LNCaP clone FGC (cell line): ENCODE measurements around the gene SKIC8.
"Not testable (repeated sequence)": the region's sequence is repeated elsewhere in the genome, so short reads cannot be mapped to it uniquely, and the experiment has no call there.

Experiments used
- DNase-seq: peaks from one replicate; pipeline ENCODE4 v3.0.0-alpha.2; 2011; ENCODE audit warnings: low read depth
- H3K4me3 ChIP-seq: 2 replicates; pipeline ENCODE4 v1.5.1; 2011; ENCODE audit warnings: mild to moderate bottlenecking, low read depth, low read length, control low read depth
- CTCF ChIP-seq: IDR thresholded peaks from 2 replicates; pipeline ENCODE4 v1.5.1; 2012; ENCODE audit warnings: mild to moderate bottlenecking; ENCODE audit not compliant: control insufficient read depth, insufficient read depth; ENCODE audit errors: extremely low read depth

Gene SKIC8

GRCh38 chr15:78259232-78259631 is 40.2 kb downstream of the SKIC8 start:
- H3K4me3 ChIP-seq: no peak overlapping the region
- no peak for DNase-seq
- TF ChIP-seq CTCF: no peak

DNA sequence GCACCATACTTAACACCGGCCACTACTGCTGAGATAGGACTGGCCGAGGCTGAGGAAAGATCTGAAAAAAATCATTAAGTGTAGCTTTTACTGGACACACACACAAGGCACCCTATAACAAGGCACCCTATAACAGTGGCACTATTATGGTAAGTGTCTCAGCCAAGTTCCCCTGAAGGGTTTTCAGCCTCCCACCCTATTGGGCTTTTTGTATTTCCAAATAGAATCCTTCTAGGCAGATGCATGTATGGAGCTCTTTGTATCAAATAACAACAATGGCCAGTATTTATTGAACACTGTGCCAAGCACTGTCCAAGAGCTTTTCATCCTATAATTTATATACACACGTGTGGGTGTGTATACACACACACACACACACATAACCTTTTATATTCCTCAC is 41.7 kb downstream of the SKIC8 start:
- H3K4me3 ChIP-seq: no peak overlapping the region
- TF ChIP-seq CTCF: no peak
- no peak for DNase-seq

- no peak for DNase-seq
- H3K4me3 ChIP-seq: no peak overlapping the region
- no peak for TF ChIP-seq CTCF
Observed at GRCh38 chr15:78256044-78256437, 43.4 kb downstream of the SKIC8 start.

DNA sequence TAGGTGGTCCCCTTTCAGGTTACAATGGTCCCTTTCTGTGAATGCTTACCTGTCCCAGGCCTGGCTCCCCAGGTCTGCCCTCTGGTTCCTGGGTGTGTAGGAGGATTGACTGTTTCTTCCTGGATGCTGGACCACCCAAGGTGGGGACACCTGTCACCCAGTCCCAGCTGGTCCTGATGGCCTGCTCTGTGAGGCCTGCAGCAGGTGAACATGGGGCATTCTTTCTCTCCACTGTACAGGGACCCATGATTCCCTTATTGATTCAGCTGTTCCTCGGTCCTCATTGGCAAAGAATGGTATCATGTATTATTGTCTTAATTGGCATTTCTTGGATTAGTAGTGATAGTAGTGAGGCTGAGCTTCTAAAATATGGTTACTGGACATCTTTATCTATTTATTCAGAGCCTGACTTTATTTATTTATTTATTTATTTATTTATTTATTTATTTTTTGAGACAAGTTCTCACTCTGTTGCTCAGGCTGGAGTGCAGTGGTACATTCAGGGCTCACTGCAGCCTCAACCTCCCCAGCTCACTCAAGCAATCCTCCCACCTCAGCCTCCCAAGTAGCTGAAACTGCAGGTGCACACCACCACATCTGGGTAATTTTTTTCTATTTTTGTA is 43.9 kb downstream of the SKIC8 start:
- DNase-seq: no peak
- TF ChIP-seq CTCF: no peak
- H3K4me3 ChIP-seq: no peak overlapping the region

DNA sequence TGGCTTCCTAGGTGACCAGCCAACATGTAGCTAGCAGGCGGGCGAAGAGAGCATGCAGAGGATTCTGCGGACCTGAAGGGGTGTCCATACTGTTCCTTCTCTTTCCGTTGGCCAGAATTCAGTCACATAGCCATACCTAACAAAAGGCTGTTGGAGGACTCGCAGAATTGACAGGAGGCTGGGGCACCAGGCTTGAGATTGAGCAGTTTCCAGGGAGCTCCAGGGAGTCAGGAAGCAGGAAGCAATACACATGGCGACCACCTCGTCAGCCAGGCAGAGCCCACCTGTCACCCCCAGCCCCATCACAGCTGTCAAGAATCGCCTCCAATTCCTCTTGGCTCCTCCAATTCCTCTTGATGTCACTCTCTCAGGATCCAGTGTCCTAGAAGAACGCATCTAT is 48.3 kb downstream of the SKIC8 start:
- DNase-seq: no peak
- no peak overlapping the region for H3K4me3 ChIP-seq
- no peak for TF ChIP-seq CTCF

- H3K4me3 ChIP-seq: no peak overlapping the region
- no peak for DNase-seq
- TF ChIP-seq CTCF: no peak
Observed at GRCh38 chr15:78249131-78249530, 50.3 kb downstream of the SKIC8 start.

DNA sequence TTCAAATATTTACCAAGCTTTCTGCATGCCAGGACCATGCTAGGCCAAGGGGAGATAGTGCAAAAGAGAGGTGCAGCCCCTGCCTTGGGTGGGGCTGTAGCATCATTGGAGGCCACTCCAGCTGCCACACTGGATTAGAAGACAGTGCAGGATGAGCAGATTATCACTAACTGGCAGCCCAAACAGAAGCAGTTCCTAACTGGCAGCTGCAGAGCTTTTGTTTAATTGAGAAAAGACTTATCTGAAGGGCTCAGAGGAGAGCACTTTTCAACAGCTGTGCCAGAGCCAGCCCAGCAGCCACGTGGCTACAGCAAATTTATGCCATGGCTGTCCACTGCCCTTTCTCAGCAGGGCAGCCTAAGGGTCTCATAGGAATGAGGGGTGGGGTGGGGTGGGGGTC is 51.5 kb downstream of the SKIC8 start:
- no peak overlapping the region for H3K4me3 ChIP-seq
- DNase-seq: no peak
- no peak for TF ChIP-seq CTCF

GRCh38 chr15:78245976-78246620 is 53.3 kb downstream of the SKIC8 start:
- DNase-seq, H3K4me3 ChIP-seq: not testable (repeated sequence)

GRCh38 chr15:78245392-78245791 is 54.0 kb downstream of the SKIC8 start:
- not testable (repeated sequence) for H3K4me3 ChIP-seq, DNase-seq
